ENCODE data around the gene HGF. TPM values are rescaled to one million over a fixed set of nuclear protein-coding genes. Genes with fewer than 3 reads are reported as not detected.

HGF gene
- total and polyA plus RNA-seq, 10 of the 15 experiments (the other 5 are each of a cell fraction or from before 2014, with no cell fraction given), result 0.10 to 1.7 (median 0.99) TPM

- WGBS (ENCODE audit: insufficient coverage, insufficient replicate concordance, low lambda C conversion rate, missing lambda C conversion rate), result 26% methylated on average over 5 of the region's 5 CpGs
- intact Hi-C loops (cut with micrococcal nuclease; ENCODE audit: unreplicated experiment) (no loop called here), in situ Hi-C loops (cut with MboI) (no loop called here)
- no peaks in the 10 kb centered on the region for H3K9me3 ChIP-seq (replicated peaks; ENCODE audit: control insufficient read depth, insufficient read depth, low read length)
- TF ChIP-seq USF2 (IDR thresholded peaks at IDR 0.05; ENCODE audit: borderline replicate concordance, low read depth, low read length) (no peak), CEBPZ (IDR thresholded peaks at IDR 0.05; ENCODE audit: low read depth, low read length) (no peak), GATAD2B (conservative IDR thresholded peaks at IDR 0.05; ENCODE audit: low read depth) (no peak), CHD2 (IDR thresholded peaks at IDR 0.05; ENCODE audit: borderline replicate concordance, low read depth, low read length) (no peak), KDM1A (IDR thresholded peaks at IDR 0.05; ENCODE audit: borderline replicate concordance) (no peak), PKNOX1 (IDR thresholded peaks at IDR 0.05) (peak; percentile 83)
- ChIA-PET SMC1A (ENCODE audit: uncharacterized antibody, unreplicated experiment) (interaction anchor here (0.7 to 1.7 kb wide), 18 partner anchors 8 to 925 kb away, joined by 3 to 11 read pairs (median 5); no protein-coding TSS in a partner anchor), POLR2A (no interaction called here), CTCF (interaction anchor here (0.6 to 1.3 kb wide), 4 partner anchors 9 to 28 kb away, joined by 3 to 4 read pairs (median 3); no protein-coding TSS in a partner anchor), RAD21 (ENCODE audit: unreplicated experiment) (interaction anchor here (0.8 to 1.7 kb wide), 10 partner anchors 10 to 914 kb away, joined by 3 to 19 read pairs (median 4); no protein-coding TSS in a partner anchor)
- no peak overlapping the region for H3K9ac ChIP-seq (ENCODE audit: control insufficient read depth, insufficient read depth, low read length)
- ATAC-seq, result peak; percentile 13; the same call in 2 of the 3 replicates
- peaks cover 5% of the 10 kb centered on the region; the same call in 1 of the 2 replicates for H3K4me1 ChIP-seq (ENCODE audit: control insufficient read depth, insufficient read depth, low read length)
- H3K4me2 ChIP-seq (ENCODE audit: control insufficient read depth, insufficient read depth), result no peak overlapping the region
- no peaks in the 10 kb centered on the region for H3K79me2 ChIP-seq (ENCODE audit: control insufficient read depth, insufficient read depth, low read length)
- no peaks in the 10 kb centered on the region for H3K36me3 ChIP-seq (ENCODE audit: control insufficient read depth in 2 of 2, insufficient read depth in 2 of 2, low read length in 1 of 2)
- no peaks in the 10 kb centered on the region for H4K20me1 ChIP-seq (ENCODE audit: control insufficient read depth, insufficient read depth)
- FAIRE-seq, result peak; percentile 59
- no peak overlapping the region for H3K4me3 ChIP-seq
- no TSS peak for BruUV-seq (replicated peaks)
- DNase-seq (ENCODE audit: low read depth, low spot score), result no peak
- H3K27me3 ChIP-seq (replicated peaks in 1 of 2; ENCODE audit: control insufficient read depth in 2 of 2, insufficient read depth in 2 of 2, low read length in 1 of 2), result no peaks in the 10 kb centered on the region
- H2AFZ ChIP-seq (ENCODE audit: control insufficient read depth, low read depth, low read length), result peak overlapping the region; percentile 19; the same call in 1 of the 2 replicates
- no peak overlapping the region for H3K27ac ChIP-seq (ENCODE audit: control insufficient read depth, insufficient read depth)
These were observed 85.8 kb downstream of the HGF start for GRCh38 chr7:81684033-81684432.

All from GM12878 (cell line).